OCI-LY1 (cell line): ENCODE measurements around the gene DIAPH1.

Experiments
- CTCF ChIP-seq: fragments of 200-600 bp; sonication (generic), shearing (Covaris generic); IDR thresholded peaks from 2 replicates; pipeline ENCODE4 v1.5.1; 2017; ENCODE audit warnings: mild to moderate bottlenecking, antibody characterized with exemption, low read length, moderate library complexity, mixed read lengths
- EZH2 ChIP-seq: fragments of 200-600 bp; sonication (generic), shearing (Covaris generic); IDR thresholded peaks from 2 replicates; pipeline ENCODE4 v1.8.0; 2017; ENCODE audit warnings: borderline replicate concordance, mixed run types, mild to moderate bottlenecking, antibody characterized with exemption, low read length, moderate library complexity, mixed read lengths

GRCh38 chr5:141634720-141635119 lies 15.9 kb upstream of the DIAPH1 start:
- TF ChIP-seq CTCF: no peak
- no peak for TF ChIP-seq EZH2
